Sigmoid colon (tissue), 7 donors: ENCODE measurements around the gene TIMM8B. TPM values are rescaled to one million over a fixed set of nuclear protein-coding genes. Genes with fewer than 3 reads are reported as not detected.

ENCODE experiments used
- DNase-seq: peaks from one replicate; pipeline ENCODE4 v3.0.0-alpha.2; 2019
- H3K27ac ChIP-seq, 4 donors: fragments of 200-600 bp; sonication (generic); one replicate each; pipeline ENCODE4 v1.5.1; 2016 to 2019; ENCODE audit warnings: mild to moderate bottlenecking in 1 of 4
- H3K27me3 ChIP-seq, 3 donors: fragments of 200-600 bp; sonication (generic); one replicate each; pipeline ENCODE4 v1.5.1; 2019; ENCODE audit warnings: mild to moderate bottlenecking in 1 of 3
- H3K36me3 ChIP-seq, 4 donors: fragments of 200-600 bp; sonication (generic); one replicate each; pipeline ENCODE4 v1.5.1; 2016 to 2019
- H3K4me1 ChIP-seq, 4 donors: fragments of 200-600 bp; sonication (generic); one replicate each; pipeline ENCODE4 v1.5.1; 2017 to 2019
- H3K4me3 ChIP-seq, 4 donors: fragments of 200-600 bp; sonication (generic); one replicate each; pipeline ENCODE4 v1.5.1; 2017 to 2019; ENCODE audit warnings: mild to moderate bottlenecking in 2 of 4, moderate library complexity in 1 of 4
- H3K9me3 ChIP-seq, 4 donors: fragments of 200-600 bp in 3 of 4; sonication (generic) in 3 of 4; one replicate each; pipeline versions ENCODE4 v1.5.1 to v1.6.1; 2013 to 2019
- EP300 ChIP-seq, 4 donors: sonication (generic); formaldehyde crosslinking; IDR thresholded peaks; one replicate each; pipeline ENCODE4 v1.6.1; 2017; ENCODE audit warnings: antibody characterized with exemption in 4 of 4
- POLR2A ChIP-seq, 2 donors: fragments of 450-650 bp; IDR thresholded peaks; one replicate each; pipeline ENCODE4 v1.6.1; 2016; ENCODE audit warnings: antibody characterized with exemption in 2 of 2, mild to moderate bottlenecking in 2 of 2, moderate library complexity in 2 of 2
- POLR2AphosphoS5 ChIP-seq, 4 donors: sonication (generic); formaldehyde crosslinking; IDR thresholded peaks; one replicate each; pipeline ENCODE4 v1.6.1; 2017; ENCODE audit warnings: antibody characterized with exemption in 4 of 4
- WGBS, 2 donors: extraction: QIAGEN DNeasy Blood & Tissue Kit; methylation state at CpG; one replicate each; pipeline ENCODE4 v1.1.7; 2013; 5-methylcytosine and 5-hydroxymethylcytosine counted together
- intact Hi-C: fragments of 100-400 bp; cut with DNase I; formaldehyde crosslinking; loops from one replicate; pipeline ENCODE4 v1.15.1; 2023
- polyA plus RNA-seq, 3 donors: library from polyadenylated mRNA; stranded (reverse); fragments of 200-250 nt; gene quantifications; one replicate each; pipeline ENCODE4 v1.2.3, GENCODE V29; 2013
- total RNA-seq, 4 donors: library from RNA; depleted of rRNA; stranded (reverse); fragments of >200 nt; gene quantifications; one replicate each; pipeline ENCODE4 v1.1.0, GENCODE V29; 2016
- TF ChIP-seq, protein P1 (sequence below), 4 experiments: fragments of 450-650 bp in 3 of 4; fragments of 200-600 bp in 1 of 4; IDR thresholded peaks; one replicate each; pipeline ENCODE4 v1.5.1; 2016 to 2019; ENCODE audit warnings: antibody characterized with exemption in 4 of 4, mild to moderate bottlenecking in 3 of 4, moderate library complexity in 2 of 4
- donor health status: healthy with polysubstance abuse.
- donor health status: Bipolar disorder and iron deficiency.
- donor health status: healthy.

Gene TIMM8B
- total and polyA plus RNA-seq, 7 donors: 19.1 to 153 (median 62.1) TPM

- no peaks in the 10 kb centered on the region for H3K36me3 ChIP-seq
- H3K27ac ChIP-seq: no peak overlapping the region
- H3K4me1 ChIP-seq: peaks cover 0 to 10% (median 8%) of the 10 kb centered on the region in 4 donors
- DNase-seq: peak; percentile 68
- intact Hi-C loops: no loop called here
- no peak for TF ChIP-seq POLR2A (IDR thresholded peaks at IDR 0.05)
- TF ChIP-seq POLR2AphosphoS5 (IDR thresholded peaks at IDR 0.05): no peak
- TF ChIP-seq EP300 (IDR thresholded peaks at IDR 0.05): no peak
- TF ChIP-seq, protein P1, sequence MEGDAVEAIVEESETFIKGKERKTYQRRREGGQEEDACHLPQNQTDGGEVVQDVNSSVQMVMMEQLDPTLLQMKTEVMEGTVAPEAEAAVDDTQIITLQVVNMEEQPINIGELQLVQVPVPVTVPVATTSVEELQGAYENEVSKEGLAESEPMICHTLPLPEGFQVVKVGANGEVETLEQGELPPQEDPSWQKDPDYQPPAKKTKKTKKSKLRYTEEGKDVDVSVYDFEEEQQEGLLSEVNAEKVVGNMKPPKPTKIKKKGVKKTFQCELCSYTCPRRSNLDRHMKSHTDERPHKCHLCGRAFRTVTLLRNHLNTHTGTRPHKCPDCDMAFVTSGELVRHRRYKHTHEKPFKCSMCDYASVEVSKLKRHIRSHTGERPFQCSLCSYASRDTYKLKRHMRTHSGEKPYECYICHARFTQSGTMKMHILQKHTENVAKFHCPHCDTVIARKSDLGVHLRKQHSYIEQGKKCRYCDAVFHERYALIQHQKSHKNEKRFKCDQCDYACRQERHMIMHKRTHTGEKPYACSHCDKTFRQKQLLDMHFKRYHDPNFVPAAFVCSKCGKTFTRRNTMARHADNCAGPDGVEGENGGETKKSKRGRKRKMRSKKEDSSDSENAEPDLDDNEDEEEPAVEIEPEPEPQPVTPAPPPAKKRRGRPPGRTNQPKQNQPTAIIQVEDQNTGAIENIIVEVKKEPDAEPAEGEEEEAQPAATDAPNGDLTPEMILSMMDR (IDR thresholded peaks at IDR 0.05): no peak
- 13 to 48% methylated on average over 3 of the region's 3 CpGs for WGBS, 2 donors
- H3K9me3 ChIP-seq: no peaks in the 10 kb centered on the region
- no peak overlapping the region for H3K4me3 ChIP-seq
- no peaks in the 10 kb centered on the region for H3K27me3 ChIP-seq
Measured at GRCh38 chr11:112128483-112129121, 42.0 kb upstream of the TIMM8B start.

DNA sequence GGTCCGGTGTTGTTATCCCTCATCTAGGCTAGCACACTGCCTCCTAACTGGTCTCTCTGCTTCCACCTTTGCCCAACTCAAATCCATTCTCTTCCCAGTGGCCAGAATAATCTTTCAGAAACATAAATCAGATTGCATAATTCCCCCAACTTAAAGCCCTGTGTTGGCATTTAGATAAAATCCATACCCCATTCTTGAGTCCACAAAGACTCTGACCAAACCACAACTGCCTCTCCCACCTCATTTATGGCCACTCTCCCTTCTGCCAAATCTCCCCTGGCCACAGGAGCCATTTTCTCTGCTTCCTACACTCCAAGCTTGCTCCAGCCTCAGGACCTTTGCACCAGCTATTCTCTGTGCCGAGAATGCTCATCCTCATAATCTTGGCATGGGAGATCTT, 40.5 kb upstream of the TIMM8B start:
- H3K4me3 ChIP-seq: no peak overlapping the region
- H3K36me3 ChIP-seq: no peaks in the 10 kb centered on the region
- DNase-seq: no peak
- H3K9me3 ChIP-seq: no peaks in the 10 kb centered on the region
- TF ChIP-seq EP300 (IDR thresholded peaks at IDR 0.05) (no peak), POLR2A (IDR thresholded peaks at IDR 0.05) (no peak), POLR2AphosphoS5 (IDR thresholded peaks at IDR 0.05) (no peak)
- TF ChIP-seq, protein P1 (IDR thresholded peaks at IDR 0.05): no peak
- H3K4me1 ChIP-seq: peaks cover 0 to 10% (median 8%) of the 10 kb centered on the region in 4 donors
- H3K27ac ChIP-seq: no peak overlapping the region
- WGBS, 2 donors: 98% methylated on average over 2 of the region's 2 CpGs
- no peaks in the 10 kb centered on the region for H3K27me3 ChIP-seq
- intact Hi-C loops: no loop called here

GRCh38 chr11:112123129-112123528, 36.6 kb upstream of the TIMM8B start:
- no peaks in the 10 kb centered on the region for H3K27me3 ChIP-seq
- WGBS, 2 donors: 74 to 82% methylated on average over 4 of the region's 4 CpGs
- DNase-seq: no peak
- no peak overlapping the region for H3K27ac ChIP-seq
- TF ChIP-seq, protein P1 (IDR thresholded peaks at IDR 0.05): no peak
- no peak for TF ChIP-seq POLR2A (IDR thresholded peaks at IDR 0.05)
- no peak for TF ChIP-seq EP300 (IDR thresholded peaks at IDR 0.05)
- TF ChIP-seq POLR2AphosphoS5 (IDR thresholded peaks at IDR 0.05): no peak
- no peak overlapping the region for H3K4me3 ChIP-seq
- intact Hi-C loops: no loop called here
- H3K9me3 ChIP-seq: no peaks in the 10 kb centered on the region
- peaks cover 0 to 7% (median under 1%) of the 10 kb centered on the region in 4 donors for H3K4me1 ChIP-seq
- H3K36me3 ChIP-seq: no peaks in the 10 kb centered on the region

DNA sequence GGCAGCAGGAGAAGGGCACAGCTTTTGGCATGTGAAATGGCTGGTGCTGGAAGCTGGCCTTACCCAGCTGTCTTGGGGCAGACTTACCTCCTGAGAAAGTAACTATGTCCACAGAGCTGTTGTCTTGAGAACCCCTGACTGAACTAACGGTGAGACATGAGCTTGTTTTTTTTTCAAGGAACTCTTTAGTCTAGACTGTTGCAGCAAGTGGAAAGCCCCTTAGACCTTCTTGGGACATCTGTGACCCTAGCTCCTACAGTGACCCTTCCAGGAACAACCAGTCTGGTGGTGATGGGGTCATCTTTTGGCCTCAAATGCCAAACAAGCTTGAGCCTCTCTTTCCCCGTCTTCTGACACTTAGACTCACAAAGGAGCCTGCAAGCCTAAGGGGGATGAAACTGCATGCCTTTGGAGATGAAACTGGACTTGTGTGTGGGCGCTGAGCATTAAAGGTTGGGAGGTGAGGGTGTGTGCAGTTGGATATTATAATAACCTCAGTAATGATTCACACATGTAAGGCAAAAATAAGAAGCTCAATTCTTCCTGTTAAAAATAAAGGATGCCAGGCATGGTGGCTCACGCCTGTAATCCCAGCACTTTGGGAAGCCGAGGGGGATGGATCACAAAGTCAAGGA, 35.5 kb upstream of the TIMM8B start:
- no peaks in the 10 kb centered on the region for H3K36me3 ChIP-seq
- intact Hi-C loops: no loop called here
- no peak overlapping the region for H3K27ac ChIP-seq
- no peak overlapping the region for H3K4me3 ChIP-seq
- no peak for DNase-seq
- H3K9me3 ChIP-seq: no peaks in the 10 kb centered on the region
- peaks cover 0 to 7% (median 0%) of the 10 kb centered on the region in 4 donors for H3K4me1 ChIP-seq
- WGBS, 2 donors: 94 to 96% methylated on average over 5 of the region's 5 CpGs
- TF ChIP-seq POLR2A (IDR thresholded peaks at IDR 0.05) (no peak), EP300 (IDR thresholded peaks at IDR 0.05) (no peak), POLR2AphosphoS5 (IDR thresholded peaks at IDR 0.05) (no peak)
- TF ChIP-seq, protein P1 (IDR thresholded peaks at IDR 0.05): no peak
- no peaks in the 10 kb centered on the region for H3K27me3 ChIP-seq
